LNCaP clone FGC (cell line): Measurements from ENCODE around the gene SECTM1.

ENCODE experiments used
- DNase-seq: peaks from one replicate; pipeline ENCODE4 v3.0.0-alpha.2; 2011; ENCODE audit warnings: low read depth
- H3K4me3 ChIP-seq: 2 replicates; pipeline ENCODE4 v1.5.1; 2011; ENCODE audit warnings: mild to moderate bottlenecking, low read depth, low read length, control low read depth
- TF ChIP-seq, protein P1 (sequence below): IDR thresholded peaks from 2 replicates; pipeline ENCODE4 v1.5.1; 2012; ENCODE audit warnings: mild to moderate bottlenecking; ENCODE audit not compliant: control insufficient read depth, insufficient read depth; ENCODE audit errors: extremely low read depth

Gene SECTM1

DNA sequence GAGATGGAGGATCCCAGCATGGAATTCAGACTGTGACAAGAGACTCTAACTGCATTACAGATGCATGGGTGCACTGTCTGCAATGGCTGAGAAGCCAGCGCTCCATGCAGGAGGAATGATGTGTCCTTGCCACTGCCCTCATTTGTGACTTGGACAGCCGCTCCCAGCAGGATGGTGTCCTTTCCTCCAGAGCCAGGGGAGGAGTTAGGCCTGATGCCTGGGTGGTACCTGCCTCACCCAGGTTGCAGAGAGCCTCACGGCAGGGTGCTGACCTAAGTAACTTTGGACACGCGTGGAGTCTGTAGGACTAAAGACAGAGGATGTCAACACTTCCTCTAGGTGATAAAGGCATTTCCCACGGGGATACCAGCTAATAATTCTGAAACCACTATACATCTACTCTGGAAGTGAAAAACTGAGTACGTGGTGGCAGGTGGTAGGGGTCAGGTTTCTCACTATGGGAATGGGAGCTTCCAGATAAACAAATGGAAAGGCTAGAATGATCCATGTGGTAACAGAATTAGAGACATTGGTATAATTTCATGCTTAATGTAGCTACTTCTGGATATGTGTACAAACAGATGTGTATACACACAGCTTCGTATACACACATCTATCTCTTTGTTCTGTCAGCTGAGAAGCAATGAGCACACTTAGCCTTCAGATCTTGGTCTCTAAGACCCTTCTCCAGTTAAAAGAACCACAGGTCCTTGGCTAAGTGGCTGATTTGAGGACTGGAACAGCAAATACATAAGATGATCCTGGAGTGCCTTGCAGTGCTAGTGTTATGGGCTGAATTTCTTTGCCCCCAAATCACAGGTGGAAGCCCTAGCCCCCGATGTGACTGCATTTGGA, 46.3 kb downstream of the SECTM1 start:
- TF ChIP-seq, protein P1, sequence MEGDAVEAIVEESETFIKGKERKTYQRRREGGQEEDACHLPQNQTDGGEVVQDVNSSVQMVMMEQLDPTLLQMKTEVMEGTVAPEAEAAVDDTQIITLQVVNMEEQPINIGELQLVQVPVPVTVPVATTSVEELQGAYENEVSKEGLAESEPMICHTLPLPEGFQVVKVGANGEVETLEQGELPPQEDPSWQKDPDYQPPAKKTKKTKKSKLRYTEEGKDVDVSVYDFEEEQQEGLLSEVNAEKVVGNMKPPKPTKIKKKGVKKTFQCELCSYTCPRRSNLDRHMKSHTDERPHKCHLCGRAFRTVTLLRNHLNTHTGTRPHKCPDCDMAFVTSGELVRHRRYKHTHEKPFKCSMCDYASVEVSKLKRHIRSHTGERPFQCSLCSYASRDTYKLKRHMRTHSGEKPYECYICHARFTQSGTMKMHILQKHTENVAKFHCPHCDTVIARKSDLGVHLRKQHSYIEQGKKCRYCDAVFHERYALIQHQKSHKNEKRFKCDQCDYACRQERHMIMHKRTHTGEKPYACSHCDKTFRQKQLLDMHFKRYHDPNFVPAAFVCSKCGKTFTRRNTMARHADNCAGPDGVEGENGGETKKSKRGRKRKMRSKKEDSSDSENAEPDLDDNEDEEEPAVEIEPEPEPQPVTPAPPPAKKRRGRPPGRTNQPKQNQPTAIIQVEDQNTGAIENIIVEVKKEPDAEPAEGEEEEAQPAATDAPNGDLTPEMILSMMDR: no peak
- H3K4me3 ChIP-seq: no peak overlapping the region
- no peak for DNase-seq

DNA sequence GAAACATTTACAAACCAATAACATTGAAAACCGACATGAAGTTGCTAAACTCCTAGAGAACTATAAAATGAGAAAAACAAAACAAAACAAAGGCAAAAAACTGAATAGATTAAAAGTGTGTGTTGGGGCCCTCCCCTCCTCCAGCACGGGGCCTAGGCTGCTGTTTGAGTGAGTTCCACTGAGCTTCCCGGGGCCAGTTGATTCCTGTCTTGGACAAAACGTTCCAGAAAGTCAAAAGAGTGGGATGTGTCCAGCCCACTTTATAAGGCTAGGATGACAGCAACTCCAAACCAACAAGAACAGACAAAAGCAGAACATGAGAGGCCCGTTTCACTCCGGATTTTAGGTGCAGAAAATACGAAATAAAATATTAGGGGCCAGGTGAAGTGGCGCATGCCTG, 48.4 kb downstream of the SECTM1 start:
- H3K4me3 ChIP-seq: no peak overlapping the region
- DNase-seq: no peak
- TF ChIP-seq, protein P1: no peak

DNA sequence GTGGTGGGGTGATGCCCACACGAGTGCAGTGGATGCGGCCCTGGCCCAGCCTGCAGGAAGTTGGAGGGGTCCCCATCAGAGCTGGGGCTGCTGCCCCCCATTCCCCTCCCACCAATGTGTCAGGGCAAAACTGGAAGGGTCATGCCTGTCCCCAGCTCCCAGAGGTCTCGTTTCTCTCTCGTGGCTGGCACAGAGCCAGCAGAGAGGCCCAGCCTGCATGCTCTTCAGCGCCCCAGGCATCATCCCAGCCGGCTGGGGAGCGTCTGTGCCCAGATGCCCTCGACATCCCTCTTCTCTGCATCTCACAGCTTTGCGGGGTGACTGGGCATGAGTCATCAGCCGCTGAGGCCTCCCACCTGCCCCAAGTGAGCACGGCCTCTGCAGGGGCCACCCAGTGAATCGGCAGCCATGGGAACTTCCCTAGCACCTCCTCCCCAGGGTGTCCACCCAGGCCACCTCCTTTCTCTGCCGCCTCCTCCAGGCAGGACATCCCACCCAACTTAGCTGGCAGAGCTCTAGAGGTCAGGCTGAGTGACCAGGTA, 50.3 kb downstream of the SECTM1 start:
- no peak for DNase-seq
- TF ChIP-seq, protein P1: no peak
- H3K4me3 ChIP-seq: no peak overlapping the region

DNA sequence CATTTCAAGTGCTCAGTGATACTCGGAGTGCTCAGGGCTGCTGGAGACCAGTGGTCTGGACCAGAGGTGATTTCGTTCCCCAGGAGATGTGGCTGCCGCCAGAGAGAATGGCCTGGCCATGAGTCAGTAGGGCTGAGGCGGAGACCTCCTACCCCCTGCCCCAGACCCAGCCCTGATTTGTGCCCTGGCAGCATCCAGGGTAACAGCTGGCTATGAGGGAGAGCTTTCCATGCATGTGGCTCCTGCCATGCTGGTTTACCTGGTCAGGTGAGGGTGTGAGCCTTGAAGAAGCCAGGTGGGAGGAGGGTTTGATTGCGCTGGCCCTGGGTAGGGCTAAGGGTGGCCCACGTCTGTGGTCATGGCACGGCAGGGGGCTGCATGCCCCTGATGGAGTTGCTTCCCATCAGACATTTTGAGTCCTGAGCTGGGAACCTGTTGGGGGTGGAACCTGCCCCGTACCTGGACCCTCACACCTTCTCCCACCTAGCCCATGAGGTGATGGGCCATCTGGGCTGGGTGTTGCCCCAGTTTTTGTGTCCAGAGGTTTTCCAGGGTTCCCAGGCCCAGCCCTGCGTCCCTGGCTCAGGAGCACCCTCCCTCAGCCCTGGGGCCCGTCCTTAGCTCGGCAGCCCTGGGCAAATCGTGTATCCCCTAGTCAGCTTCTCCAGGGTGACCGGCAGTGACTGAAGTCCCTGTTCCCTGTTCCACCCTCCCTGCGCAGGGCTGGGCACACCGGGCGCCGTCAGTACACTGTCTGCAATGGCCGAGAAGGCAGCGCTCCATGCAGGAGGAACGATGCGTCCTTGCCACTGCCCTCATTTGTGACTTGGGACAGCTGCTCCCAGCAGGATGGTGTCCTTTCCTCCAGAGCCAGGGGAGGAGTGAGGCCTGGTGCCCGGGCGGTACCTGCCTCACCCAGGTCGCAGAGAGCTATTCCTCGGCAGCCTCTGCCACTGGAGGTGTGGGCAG, 51.0 kb downstream of the SECTM1 start:
- TF ChIP-seq, protein P1: no peak
- H3K4me3 ChIP-seq: no peak overlapping the region
- no peak for DNase-seq

DNA sequence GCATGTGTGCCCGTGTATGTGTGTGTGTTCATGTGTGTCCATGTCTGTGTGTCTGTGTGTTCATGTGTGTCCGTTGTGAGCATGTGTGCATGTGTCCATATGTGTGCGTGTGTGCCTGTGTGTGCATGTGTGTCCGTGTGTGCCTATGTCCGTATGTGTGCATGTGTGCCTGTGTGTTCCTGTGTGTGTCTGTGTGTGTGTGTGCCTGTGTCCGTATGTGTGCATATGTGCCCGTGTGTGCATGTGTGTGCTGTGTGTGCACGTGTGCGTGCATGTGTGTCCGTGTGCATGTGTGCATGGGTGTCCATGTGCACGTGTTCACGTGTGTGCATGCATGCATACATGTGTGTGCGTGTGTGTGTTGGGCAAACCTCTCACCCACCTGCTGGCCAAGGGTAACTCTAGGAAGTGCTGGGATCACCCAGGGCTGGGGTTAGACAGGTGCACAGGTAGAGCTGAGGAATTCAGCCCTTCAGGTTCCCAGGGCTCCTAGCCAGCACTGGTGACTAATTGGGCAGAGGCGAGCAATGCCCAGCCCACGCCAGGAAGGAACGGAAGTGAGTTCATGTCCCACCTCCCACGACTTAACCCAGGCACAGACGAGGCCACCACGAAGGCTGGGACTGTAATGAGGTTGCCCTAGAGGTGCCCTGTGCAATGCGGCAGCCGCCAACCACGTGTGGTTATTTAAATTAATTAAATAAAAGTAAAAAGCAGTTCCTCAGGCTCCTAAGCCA, 51.9 kb downstream of the SECTM1 start:
- peak; percentile 74 for DNase-seq
- H3K4me3 ChIP-seq: no peak overlapping the region
- TF ChIP-seq, protein P1: no peak

DNA sequence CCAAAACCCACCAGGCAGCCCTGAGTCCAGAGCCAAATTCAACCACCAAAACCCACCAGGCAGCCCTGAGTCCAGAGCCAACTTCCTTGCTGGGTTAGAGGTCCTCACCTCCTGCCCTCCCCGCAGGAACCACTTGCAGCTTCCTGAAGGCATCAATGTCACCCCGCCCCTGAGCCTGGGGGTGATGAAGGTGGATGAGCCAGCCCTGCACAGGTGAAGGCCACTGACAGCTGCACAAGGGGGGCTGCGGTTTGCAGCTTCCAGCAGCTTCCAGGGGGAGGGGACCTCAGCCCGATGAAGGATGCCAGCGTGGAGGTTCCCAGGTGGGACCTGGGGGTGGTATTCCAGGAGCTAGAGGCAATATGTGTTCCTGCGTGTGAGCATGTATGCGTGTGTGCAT, 52.5 kb downstream of the SECTM1 start:
- H3K4me3 ChIP-seq: no peak overlapping the region
- no peak for DNase-seq
- TF ChIP-seq, protein P1: no peak
